Activated CD4-positive, CD25-positive, alpha-beta regulatory T cell treated with anti-CD3 and anti-CD28 coated beads, Interleukin-2, amount 50 U/mL, for 24 hours (primary cell): ENCODE measurements around the gene SNX7.

Experiments used
- ATAC-seq, 2 donors: fragments of 150-1000 bp; cut with Tn5 transposase; one replicate each; pipeline ENCODE4 v1.10.0; 2021; ENCODE audit warnings: mild to moderate bottlenecking in 1 of 2, moderate library complexity in 1 of 2

The SNX7 gene

GRCh38 chr1:98769162-98769561 is 107.6 kb downstream of the SNX7 start:
- no peak for ATAC-seq

DNA sequence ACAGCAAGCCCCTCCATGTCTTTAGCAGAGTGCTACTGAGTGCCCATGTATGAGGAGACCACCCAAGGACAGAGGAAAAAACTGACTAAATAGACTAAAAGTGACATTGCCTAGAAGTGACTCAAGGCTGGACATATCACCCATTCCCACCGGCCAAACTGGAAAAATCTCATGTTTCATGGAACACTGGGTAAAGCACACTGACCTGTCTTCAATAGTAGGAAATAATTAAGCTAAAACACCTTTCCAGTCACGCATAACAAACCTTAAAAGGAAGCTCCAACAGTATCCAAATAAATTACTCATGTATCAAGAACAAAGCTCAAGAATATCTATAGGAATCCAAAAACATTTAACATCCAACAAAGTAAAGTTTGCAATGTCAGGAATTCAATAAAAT is 120.4 kb downstream of the SNX7 start:
- ATAC-seq: no peak

DNA sequence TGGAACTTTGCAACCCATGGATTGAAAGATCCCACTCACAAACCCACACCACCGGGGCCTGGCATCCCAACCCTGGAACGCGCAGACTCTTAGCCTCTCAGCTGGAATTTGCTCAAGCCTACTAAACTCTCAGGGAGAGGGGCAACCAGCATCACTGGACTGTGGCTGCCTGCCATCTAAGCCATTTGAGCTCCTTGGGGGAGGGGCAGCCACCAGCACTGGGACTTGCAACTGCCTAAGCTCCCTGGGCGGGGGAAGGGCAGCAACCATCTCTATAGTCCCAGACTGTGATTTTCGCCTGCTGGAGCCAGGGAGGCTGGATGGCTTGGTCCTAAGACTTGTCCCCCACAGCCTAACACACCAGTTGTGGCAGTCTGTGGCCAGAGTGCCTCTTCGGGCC is 122.3 kb downstream of the SNX7 start:
- no peak for ATAC-seq

DNA sequence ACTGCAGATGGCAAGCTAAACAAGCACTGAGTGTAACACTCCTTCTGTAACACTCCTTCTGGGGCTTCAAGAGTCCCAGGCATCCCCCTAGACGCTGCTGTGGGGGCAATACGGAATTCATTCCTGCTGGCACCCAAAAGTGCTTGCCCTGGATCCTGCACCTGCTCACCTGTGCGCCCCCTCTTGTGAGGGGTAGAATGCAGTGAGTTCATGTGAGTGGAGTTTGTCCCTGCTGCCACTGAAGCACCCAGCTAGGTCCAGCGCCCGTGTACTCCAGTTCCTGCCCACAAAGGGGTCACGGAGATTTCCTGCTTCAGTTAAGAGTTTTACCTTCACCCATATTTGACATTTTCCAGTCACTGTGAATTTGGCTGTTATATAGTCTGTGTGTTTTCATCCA is 130.0 kb downstream of the SNX7 start:
- no peak for ATAC-seq

GRCh38 chr1:98792123-98792522 is 130.6 kb downstream of the SNX7 start:
- ATAC-seq: no peak

GRCh38 chr1:98793136-98793535 is 131.6 kb downstream of the SNX7 start:
- ATAC-seq: no peak

GRCh38 chr1:98794196-98794886 is 132.8 kb downstream of the SNX7 start:
- peak; percentile 86 to 91 for ATAC-seq

DNA sequence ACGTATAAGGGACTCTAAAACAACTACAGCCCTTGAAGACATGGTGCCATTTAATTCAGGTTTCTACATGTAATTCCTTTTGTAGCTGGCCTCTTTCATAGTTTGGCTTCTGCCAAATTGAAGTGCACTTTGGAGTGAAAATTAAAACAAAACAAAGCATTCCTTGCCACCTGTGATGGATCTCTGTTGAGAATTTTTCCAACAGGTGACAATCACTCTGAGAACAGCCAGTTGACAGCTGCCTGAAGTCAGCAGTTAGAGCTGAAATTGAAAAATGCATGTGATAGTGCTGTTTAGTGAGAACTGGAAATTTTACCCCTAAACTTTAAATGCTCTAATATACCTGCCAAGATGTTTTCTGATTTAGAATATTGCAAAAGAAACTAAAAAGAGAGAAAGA is 134.5 kb downstream of the SNX7 start:
- ATAC-seq: no peak

- ATAC-seq: no peak
Observed at GRCh38 chr1:98797506-98797905, 136.0 kb downstream of the SNX7 start.
